OCI-M2 (cell line): ENCODE results near the gene MC1R.

Source experiments
- DNase-seq: peaks from one replicate; lab custom pipeline; 2025; ENCODE audit not compliant: unreplicated experiment; lab: John Stamatoyannopoulos, UW

The MC1R gene

GRCh38 chr16:89895482-89896250 is 23.0 kb upstream of the MC1R start:
- no peak for DNase-seq

- no peak for DNase-seq
Measured at GRCh38 chr16:89897204-89897603, 21.5 kb upstream of the MC1R start.

GRCh38 chr16:89898201-89898967 is 20.3 kb upstream of the MC1R start:
- no peak for DNase-seq

- no peak for DNase-seq
Measured at GRCh38 chr16:89899879-89900481, 18.7 kb upstream of the MC1R start.

- no peak for DNase-seq
Measured at GRCh38 chr16:89900885-89901284, 17.8 kb upstream of the MC1R start.

GRCh38 chr16:89902980-89903379 is 15.7 kb upstream of the MC1R start:
- DNase-seq, result no peak

GRCh38 chr16:89903908-89904515 is 14.7 kb upstream of the MC1R start:
- DNase-seq, result no peak

GRCh38 chr16:89904606-89905510 is 13.8 kb upstream of the MC1R start:
- no peak for DNase-seq

GRCh38 chr16:89905511-89906139 is 13.0 kb upstream of the MC1R start:
- DNase-seq, result no peak

- DNase-seq, result no peak
Measured at GRCh38 chr16:89906140-89907025, 12.3 kb upstream of the MC1R start.

- DNase-seq, result no peak
Measured at GRCh38 chr16:89907055-89907814, 11.4 kb upstream of the MC1R start.

GRCh38 chr16:89908236-89908635 is 10.4 kb upstream of the MC1R start:
- DNase-seq, result no peak

- DNase-seq, result no peak
Measured at GRCh38 chr16:89909777-89910716, 8.6 kb upstream of the MC1R start.

- no peak for DNase-seq
Measured at GRCh38 chr16:89910717-89911354, 7.8 kb upstream of the MC1R start.

GRCh38 chr16:89911375-89911774 is 7.3 kb upstream of the MC1R start:
- no peak for DNase-seq

- no peak for DNase-seq
Measured at GRCh38 chr16:89912143-89912542, 6.5 kb upstream of the MC1R start.

- no peak for DNase-seq
Measured at GRCh38 chr16:89912627-89913026, 6.0 kb upstream of the MC1R start.
